ENCODE data around the gene FRAT2.

DNA sequence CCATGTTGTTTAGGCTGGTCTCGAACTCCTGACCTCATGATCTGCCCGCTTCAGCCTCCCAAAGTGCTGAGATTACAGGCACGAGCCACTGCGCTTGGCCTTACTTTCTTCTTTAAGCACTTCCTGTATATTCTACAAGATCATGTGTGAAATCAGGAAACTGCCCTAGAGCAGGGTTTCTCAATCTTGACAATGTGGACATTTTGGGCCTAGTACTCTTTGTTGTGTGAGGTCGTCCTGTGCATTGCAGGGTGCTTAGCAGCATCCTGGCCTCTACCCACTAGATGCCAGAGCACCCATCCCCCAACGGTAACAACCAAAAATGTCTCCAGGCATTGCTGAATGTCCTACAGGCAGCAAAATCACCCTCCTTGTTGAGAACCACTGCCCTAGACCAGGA lies 41.9 kb upstream of the FRAT2 start:
- TF ChIP-seq GATA3 (IDR thresholded peaks at IDR 0.05; ENCODE audit: low read depth, low read length) (no peak), GATA2 (IDR thresholded peaks at IDR 0.05; ENCODE audit: low read depth, low read length) (no peak)

Measured in SH-SY5Y (cell line).